ENCODE data around the gene LINC01488. TPM values are rescaled to one million over a fixed set of nuclear protein-coding genes. Genes with fewer than 3 reads are reported as not detected.

LINC01488 gene
- total RNA-seq, 1 experiment from 2014 or later: not detected

DNA sequence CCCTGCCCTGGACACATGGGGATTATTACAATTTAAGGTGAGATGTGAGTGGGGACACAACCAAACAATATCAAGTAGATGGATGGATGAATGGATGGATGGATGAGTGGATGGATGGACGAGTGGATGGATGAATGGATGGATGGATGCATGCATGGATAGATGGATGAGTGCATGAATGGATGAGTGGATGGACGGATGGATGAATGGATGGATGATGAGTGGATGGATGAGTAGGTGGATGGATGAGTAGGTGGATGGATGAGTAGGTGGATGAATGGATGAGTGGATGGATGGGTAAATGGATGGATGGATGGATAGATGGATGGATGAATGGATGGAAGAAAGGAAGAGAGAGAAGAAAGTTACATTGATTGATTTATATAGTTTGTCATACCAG, 859 bp downstream of the LINC01488 start:
- no peak for TF ChIP-seq CTCF (IDR thresholded peaks at IDR 0.05; ENCODE audit: insufficient read depth in 1 of 2, low read depth in 1 of 2, low read length in 1 of 2, severe bottlenecking in 1 of 2, unreplicated experiment in 1 of 2)
- Mint-ChIP-seq H3K36me3 (ENCODE audit: insufficient read depth, unreplicated experiment) (peaks cover 8% of the 10 kb centered on the region), H3K27me3 (ENCODE audit: insufficient read depth, unreplicated experiment) (no peaks in the 10 kb centered on the region), H3K9me3 (ENCODE audit: unreplicated experiment) (no peaks in the 10 kb centered on the region), H3K4me3 (ENCODE audit: unreplicated experiment) (no peak overlapping the region), H3K27ac (ENCODE audit: unreplicated experiment) (no peak overlapping the region), H3K4me1 (ENCODE audit: low read depth, unreplicated experiment) (peaks cover 17% of the 10 kb centered on the region)
- Histone ChIP-seq H3K9me3 (no peaks in the 10 kb centered on the region), H3K4me1 (peaks cover 43% of the 10 kb centered on the region), H3K36me3 (ENCODE audit: control insufficient read depth, insufficient read depth, low read length) (no peaks in the 10 kb centered on the region), H3K27me3 (replicated peaks; ENCODE audit: control insufficient read depth, insufficient read depth, low read length) (no peaks in the 10 kb centered on the region), H3K4me3 (ENCODE audit: low read depth, low read length) (no peak overlapping the region)
- intact Hi-C loops (cut with micrococcal nuclease; ENCODE audit: unreplicated experiment): no loop called here
- BruUV-seq (replicated peaks): no TSS peak
- ChIA-PET POLR2A (no interaction called here), CTCF (no interaction called here)
- no peak for DNase-seq

GRCh38 chr11:69483170-69483569, 1.7 kb downstream of the LINC01488 start:
- no peak for DNase-seq
- Mint-ChIP-seq H3K27ac (ENCODE audit: unreplicated experiment) (no peak overlapping the region), H3K4me1 (ENCODE audit: low read depth, unreplicated experiment) (peaks cover 17% of the 10 kb centered on the region), H3K4me3 (ENCODE audit: unreplicated experiment) (no peak overlapping the region), H3K9me3 (ENCODE audit: unreplicated experiment) (no peaks in the 10 kb centered on the region), H3K36me3 (ENCODE audit: insufficient read depth, unreplicated experiment) (peaks cover 8% of the 10 kb centered on the region), H3K27me3 (ENCODE audit: insufficient read depth, unreplicated experiment) (no peaks in the 10 kb centered on the region)
- Histone ChIP-seq H3K36me3 (ENCODE audit: control insufficient read depth, insufficient read depth, low read length) (no peaks in the 10 kb centered on the region), H3K9me3 (no peaks in the 10 kb centered on the region), H3K4me3 (ENCODE audit: low read depth, low read length) (no peak overlapping the region), H3K4me1 (peaks cover 43% of the 10 kb centered on the region), H3K27me3 (replicated peaks; ENCODE audit: control insufficient read depth, insufficient read depth, low read length) (no peaks in the 10 kb centered on the region)
- ChIA-PET POLR2A (no interaction called here), CTCF (no interaction called here)
- intact Hi-C loops (cut with micrococcal nuclease; ENCODE audit: unreplicated experiment): no loop called here
- no peak for TF ChIP-seq CTCF (IDR thresholded peaks at IDR 0.05; ENCODE audit: insufficient read depth in 1 of 2, low read depth in 1 of 2, low read length in 1 of 2, severe bottlenecking in 1 of 2, unreplicated experiment in 1 of 2)
- BruUV-seq (replicated peaks): no TSS peak

- no peak for TF ChIP-seq CTCF (IDR thresholded peaks at IDR 0.05; ENCODE audit: insufficient read depth in 1 of 2, low read depth in 1 of 2, low read length in 1 of 2, severe bottlenecking in 1 of 2, unreplicated experiment in 1 of 2)
- H3K4me1 ChIP-seq: peaks cover 36% of the 10 kb centered on the region
- CTCF ChIA-PET: no interaction called here
- H3K36me3 Mint-ChIP-seq (ENCODE audit: insufficient read depth, unreplicated experiment): peaks cover 8% of the 10 kb centered on the region
- H3K9me3 ChIP-seq: no peaks in the 10 kb centered on the region
- intact Hi-C loops (cut with micrococcal nuclease; ENCODE audit: unreplicated experiment): no loop called here
- BruUV-seq (replicated peaks): no TSS peak
- H3K27ac Mint-ChIP-seq (ENCODE audit: unreplicated experiment): no peak overlapping the region
- no peak overlapping the region for H3K4me3 ChIP-seq (ENCODE audit: low read depth, low read length)
- no peak for DNase-seq
- no peaks in the 10 kb centered on the region for H3K27me3 ChIP-seq (replicated peaks; ENCODE audit: control insufficient read depth, insufficient read depth, low read length)
- peaks cover 17% of the 10 kb centered on the region for H3K4me1 Mint-ChIP-seq (ENCODE audit: low read depth, unreplicated experiment)
- POLR2A ChIA-PET: no interaction called here
- H3K4me3 Mint-ChIP-seq (ENCODE audit: unreplicated experiment): no peak overlapping the region
- no peaks in the 10 kb centered on the region for H3K9me3 Mint-ChIP-seq (ENCODE audit: unreplicated experiment)
- H3K36me3 ChIP-seq (ENCODE audit: control insufficient read depth, insufficient read depth, low read length): no peaks in the 10 kb centered on the region
- no peaks in the 10 kb centered on the region for H3K27me3 Mint-ChIP-seq (ENCODE audit: insufficient read depth, unreplicated experiment)
Measured at GRCh38 chr11:69483691-69484426, 2.4 kb downstream of the LINC01488 start.
